ENCODE data around the gene HMGN4. TPM values are rescaled to one million over a fixed set of nuclear protein-coding genes. Genes with fewer than 3 reads are reported as not detected.
A peak's percentile ranks its signal among the peaks of the same experiment; 100 is the strongest.

Gene HMGN4
- total and polyA plus RNA-seq, 9 of the 15 experiments (the other 6 are each of a cell fraction or from before 2014, with no cell fraction given): 35.4 to 134 (median 94.1) TPM

- TF ChIP-seq TAF15 (IDR thresholded peaks at IDR 0.05; ENCODE audit: low read depth, low read length) (no peak), YBX1 (IDR thresholded peaks at IDR 0.05) (no peak), HOXB6 (CRISPR knock-in tag; IDR thresholded peaks at IDR 0.05; ENCODE audit: borderline replicate concordance) (no peak), GTF2A2 (tag; IDR thresholded peaks at IDR 0.05) (no peak), ARID3A (IDR thresholded peaks at IDR 0.05; ENCODE audit: borderline replicate concordance, low read depth, low read length) (no peak), GABPA (tag; conservative IDR thresholded peaks at IDR 0.05; ENCODE audit: low read depth) (no peak), ELK1 (CRISPR knock-in tag; IDR thresholded peaks at IDR 0.05) (no peak), SIN3A (IDR thresholded peaks at IDR 0.05; ENCODE audit: borderline replicate concordance in 2 of 2, control insufficient read depth in 1 of 2, low read depth in 2 of 2, low read length in 2 of 2) (no peak), KLF1 (tag; IDR thresholded peaks at IDR 0.05) (no peak), HSF4 (CRISPR knock-in tag; IDR thresholded peaks at IDR 0.05; ENCODE audit: borderline replicate concordance) (no peak), GATA2 (CRISPR knock-in tag; IDR thresholded peaks at IDR 0.05) (0 out of 2 replicates have a peak, but pooled peaks have one; percentile 15), ZNF316 (IDR thresholded peaks at IDR 0.05) (no peak), CTCFL (IDR thresholded peaks at IDR 0.05; ENCODE audit: borderline replicate concordance, insufficient read depth, low read depth, low read length, poor library complexity, severe bottlenecking) (no peak), NCOA1 (IDR thresholded peaks at IDR 0.05; ENCODE audit: low read depth) (peak; percentile 16; the same call in 1 of the 2 replicates), SUPT5H (IDR thresholded peaks at IDR 0.05) (no peak), ZNF57 (CRISPR knock-in tag; IDR thresholded peaks at IDR 0.05) (no peak), HES1 (IDR thresholded peaks at IDR 0.05; ENCODE audit: low read depth) (no peak), MAZ (CRISPR knock-in tag; conservative IDR thresholded peaks at IDR 0.05 in 1 of 2, IDR thresholded peaks at IDR 0.05 in 1 of 2) (no peak), CREBBP (IDR thresholded peaks at IDR 0.05; ENCODE audit: low read depth, low read length) (peak; percentile 46)
Observed at GRCh38 chr6:26552640-26553188, 14.5 kb downstream of the HMGN4 start (continued).

All from K562 (cell line).